Measurements from ENCODE around the gene S100A2.

The S100A2 gene

DNA sequence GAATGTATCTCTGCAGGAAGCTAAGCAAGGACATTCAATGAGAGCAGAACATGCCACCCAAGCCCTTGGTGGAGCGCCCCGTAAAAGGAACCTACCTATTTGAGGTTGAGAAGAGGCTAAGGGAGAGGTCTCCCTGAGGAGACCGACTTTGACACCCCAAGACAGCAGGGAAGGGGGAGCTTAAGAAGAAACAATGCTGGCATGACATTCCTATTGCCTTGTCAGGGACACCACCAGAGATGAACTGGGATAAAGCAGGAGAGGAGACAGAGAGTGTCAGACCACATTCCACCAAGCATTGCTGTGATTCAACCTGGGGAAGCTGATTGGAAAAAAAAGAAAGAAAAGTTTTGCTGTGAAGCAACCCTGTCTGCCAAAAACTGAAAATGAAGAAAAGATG is 13.3 kb upstream of the S100A2 start:
- H3K79me2 ChIP-seq (ENCODE audit: insufficient read depth, low read length), result no peaks in the 10 kb centered on the region

DNA sequence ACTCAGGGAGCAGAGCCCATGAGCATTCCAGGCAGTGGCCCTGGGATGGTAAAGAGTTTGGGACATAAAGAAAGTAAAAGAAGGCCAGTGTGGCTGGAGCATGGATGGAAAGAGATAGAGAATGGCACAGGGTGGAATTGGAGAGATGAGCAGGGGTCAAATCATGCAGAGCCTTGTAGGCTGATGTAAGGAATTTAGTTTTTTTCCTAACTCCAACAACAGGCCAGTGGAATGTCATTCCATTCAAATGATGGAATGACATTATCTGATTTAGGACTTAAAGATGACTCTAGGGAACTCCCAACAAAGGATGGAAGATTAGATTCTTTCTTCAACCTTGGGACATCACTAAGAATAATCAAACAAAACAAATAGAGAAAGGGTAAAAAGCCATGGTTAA is 12.8 kb upstream of the S100A2 start:
- Histone ChIP-seq H2AFZ (ENCODE audit: low read depth, low read length, severe bottlenecking) (no peak overlapping the region), H3K4me3 (ENCODE audit: insufficient read depth, low read length, poor library complexity, severe bottlenecking) (no peak overlapping the region), H3K36me3 (ENCODE audit: low read length) (no peaks in the 10 kb centered on the region), H4K20me1 (ENCODE audit: low read depth, low read length) (no peaks in the 10 kb centered on the region), H3F3A (ENCODE audit: insufficient read depth) (no peaks in the 10 kb centered on the region), H3K9me2 (replicated peaks; ENCODE audit: insufficient read depth, low read length) (no peaks in the 10 kb centered on the region), H3K79me2 (ENCODE audit: insufficient read depth, low read length) (no peaks in the 10 kb centered on the region), H3K9ac (ENCODE audit: low read length) (no peak overlapping the region), H3K27ac (ENCODE audit: low read depth, low read length) (no peak overlapping the region), H3K4me2 (ENCODE audit: low read depth, low read length, poor library complexity, severe bottlenecking) (no peak overlapping the region), H3K9me3 (ENCODE audit: insufficient read depth, low read length) (no peaks in the 10 kb centered on the region), H3K27me3 (ENCODE audit: low read length) (no peaks in the 10 kb centered on the region)
- TF ChIP-seq EZH2phosphoT487 (conservative IDR thresholded peaks at IDR 0.05; ENCODE audit: low read length), result no peak
- TF ChIP-seq, protein P1, sequence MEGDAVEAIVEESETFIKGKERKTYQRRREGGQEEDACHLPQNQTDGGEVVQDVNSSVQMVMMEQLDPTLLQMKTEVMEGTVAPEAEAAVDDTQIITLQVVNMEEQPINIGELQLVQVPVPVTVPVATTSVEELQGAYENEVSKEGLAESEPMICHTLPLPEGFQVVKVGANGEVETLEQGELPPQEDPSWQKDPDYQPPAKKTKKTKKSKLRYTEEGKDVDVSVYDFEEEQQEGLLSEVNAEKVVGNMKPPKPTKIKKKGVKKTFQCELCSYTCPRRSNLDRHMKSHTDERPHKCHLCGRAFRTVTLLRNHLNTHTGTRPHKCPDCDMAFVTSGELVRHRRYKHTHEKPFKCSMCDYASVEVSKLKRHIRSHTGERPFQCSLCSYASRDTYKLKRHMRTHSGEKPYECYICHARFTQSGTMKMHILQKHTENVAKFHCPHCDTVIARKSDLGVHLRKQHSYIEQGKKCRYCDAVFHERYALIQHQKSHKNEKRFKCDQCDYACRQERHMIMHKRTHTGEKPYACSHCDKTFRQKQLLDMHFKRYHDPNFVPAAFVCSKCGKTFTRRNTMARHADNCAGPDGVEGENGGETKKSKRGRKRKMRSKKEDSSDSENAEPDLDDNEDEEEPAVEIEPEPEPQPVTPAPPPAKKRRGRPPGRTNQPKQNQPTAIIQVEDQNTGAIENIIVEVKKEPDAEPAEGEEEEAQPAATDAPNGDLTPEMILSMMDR (IDR thresholded peaks at IDR 0.05; ENCODE audit: insufficient read depth, low read length, poor library complexity, severe bottlenecking), result no peak

More for the DNA sequence above, 13.3 kb upstream of the S100A2 start:
- TF ChIP-seq EZH2phosphoT487 (conservative IDR thresholded peaks at IDR 0.05; ENCODE audit: low read length), result no peak
- TF ChIP-seq, protein P1 (IDR thresholded peaks at IDR 0.05; ENCODE audit: insufficient read depth, low read length, poor library complexity, severe bottlenecking), result no peak
- Histone ChIP-seq H3K36me3 (ENCODE audit: low read length) (no peaks in the 10 kb centered on the region), H4K20me1 (ENCODE audit: low read depth, low read length) (no peaks in the 10 kb centered on the region), H3K9me3 (ENCODE audit: insufficient read depth, low read length) (no peaks in the 10 kb centered on the region), H2AFZ (ENCODE audit: low read depth, low read length, severe bottlenecking) (no peak overlapping the region), H3K9me2 (replicated peaks; ENCODE audit: insufficient read depth, low read length) (no peaks in the 10 kb centered on the region), H3K9ac (ENCODE audit: low read length) (no peak overlapping the region), H3F3A (ENCODE audit: insufficient read depth) (no peaks in the 10 kb centered on the region), H3K4me3 (ENCODE audit: insufficient read depth, low read length, poor library complexity, severe bottlenecking) (no peak overlapping the region), H3K4me2 (ENCODE audit: low read depth, low read length, poor library complexity, severe bottlenecking) (no peak overlapping the region), H3K27ac (ENCODE audit: low read depth, low read length) (no peak overlapping the region), H3K27me3 (ENCODE audit: low read length) (no peaks in the 10 kb centered on the region)

DNA sequence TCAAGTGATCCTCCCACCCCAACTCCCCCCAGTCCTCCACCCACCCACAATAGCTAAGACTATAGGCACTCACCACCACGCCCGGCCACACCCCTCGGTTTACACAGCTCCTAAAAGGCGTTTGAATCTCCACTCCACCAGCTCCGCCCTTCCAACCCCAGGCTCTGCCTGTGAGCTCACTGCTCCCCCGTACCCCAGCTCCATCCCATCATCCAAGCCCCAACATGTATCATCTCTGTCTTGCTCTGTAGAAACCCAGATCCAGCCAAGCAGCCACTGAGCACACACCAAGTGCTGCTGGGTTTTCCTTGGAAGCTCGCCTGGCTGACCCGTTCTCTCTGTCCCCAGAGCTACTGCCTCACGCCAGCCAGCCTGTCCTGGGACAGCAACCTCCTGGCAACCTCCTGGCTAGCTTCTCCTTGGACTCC is 12.0 kb upstream of the S100A2 start:
- Histone ChIP-seq H3K27me3 (ENCODE audit: low read length) (no peaks in the 10 kb centered on the region), H3K79me2 (ENCODE audit: insufficient read depth, low read length) (no peaks in the 10 kb centered on the region), H2AFZ (ENCODE audit: low read depth, low read length, severe bottlenecking) (no peak overlapping the region), H3K9me2 (replicated peaks; ENCODE audit: insufficient read depth, low read length) (no peaks in the 10 kb centered on the region), H3K9me3 (ENCODE audit: insufficient read depth, low read length) (no peaks in the 10 kb centered on the region), H3K36me3 (ENCODE audit: low read length) (no peaks in the 10 kb centered on the region), H3K9ac (ENCODE audit: low read length) (no peak overlapping the region), H3K4me3 (ENCODE audit: insufficient read depth, low read length, poor library complexity, severe bottlenecking) (no peak overlapping the region), H4K20me1 (ENCODE audit: low read depth, low read length) (no peaks in the 10 kb centered on the region), H3K27ac (ENCODE audit: low read depth, low read length) (no peak overlapping the region), H3F3A (ENCODE audit: insufficient read depth) (no peaks in the 10 kb centered on the region), H3K4me2 (ENCODE audit: low read depth, low read length, poor library complexity, severe bottlenecking) (no peak overlapping the region)
- TF ChIP-seq EZH2phosphoT487 (conservative IDR thresholded peaks at IDR 0.05; ENCODE audit: low read length), result no peak
- TF ChIP-seq, protein P1 (IDR thresholded peaks at IDR 0.05; ENCODE audit: insufficient read depth, low read length, poor library complexity, severe bottlenecking), result no peak
